Endometrium (tissue), 2 donors: Measurements from ENCODE around the gene RRAGC.

Experiments
- FAIRE-seq: peaks from 2 replicates; lab custom pipeline; 2012; peaks lifted over from hg19 to GRCh38; lab: Jason Lieb, UNC
- donor health status: control.
- donor health status: control.

Gene RRAGC, protein sequence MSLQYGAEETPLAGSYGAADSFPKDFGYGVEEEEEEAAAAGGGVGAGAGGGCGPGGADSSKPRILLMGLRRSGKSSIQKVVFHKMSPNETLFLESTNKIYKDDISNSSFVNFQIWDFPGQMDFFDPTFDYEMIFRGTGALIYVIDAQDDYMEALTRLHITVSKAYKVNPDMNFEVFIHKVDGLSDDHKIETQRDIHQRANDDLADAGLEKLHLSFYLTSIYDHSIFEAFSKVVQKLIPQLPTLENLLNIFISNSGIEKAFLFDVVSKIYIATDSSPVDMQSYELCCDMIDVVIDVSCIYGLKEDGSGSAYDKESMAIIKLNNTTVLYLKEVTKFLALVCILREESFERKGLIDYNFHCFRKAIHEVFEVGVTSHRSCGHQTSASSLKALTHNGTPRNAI

DNA sequence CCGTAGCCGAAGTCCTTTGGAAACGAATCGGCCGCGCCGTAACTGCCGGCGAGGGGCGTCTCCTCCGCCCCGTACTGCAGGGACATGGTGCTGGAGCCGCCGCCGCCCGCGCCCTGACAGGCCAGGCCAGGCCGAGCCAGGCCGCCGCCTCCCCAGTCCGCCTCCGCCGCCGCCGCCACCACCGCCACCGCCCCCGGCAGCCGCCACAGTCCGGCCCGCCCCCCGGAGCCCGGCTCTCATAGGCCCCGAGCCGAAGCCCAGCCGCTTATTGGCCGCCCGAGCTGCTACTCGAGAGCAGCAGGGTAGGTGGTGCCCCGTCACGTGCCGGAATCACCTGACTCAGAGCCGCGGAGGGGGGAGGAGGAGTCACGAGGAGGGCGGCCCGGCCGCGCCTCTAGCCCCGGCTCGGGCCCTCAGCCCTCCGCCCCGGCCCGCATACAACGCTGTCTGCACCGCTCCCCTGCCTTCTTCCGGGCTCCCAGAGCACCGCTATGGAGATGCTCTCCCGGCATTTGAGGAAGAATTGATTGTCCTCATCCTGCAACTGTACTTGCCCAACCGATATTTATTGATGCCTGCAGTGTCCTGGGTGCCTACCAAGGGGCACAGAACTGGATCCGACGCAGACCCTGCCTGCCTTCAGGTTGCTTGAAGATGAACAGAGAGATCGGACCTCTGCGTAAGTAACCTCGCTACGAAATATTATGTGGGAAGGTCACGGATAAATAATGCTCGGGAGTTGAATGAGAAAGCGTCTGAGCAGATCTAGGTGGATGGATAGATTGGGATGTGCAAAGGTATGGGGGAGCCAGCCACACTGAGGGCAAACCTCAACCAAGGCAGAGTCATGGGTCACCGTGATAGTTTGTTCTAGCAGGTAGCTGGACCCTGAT, at the start of gene RRAGC:
Gene RRAGC (minus strand): TSS at position 212 of the 893 bp plus-strand sequence. CDS start 126 bp downstream, at position 86.
- no peak for FAIRE-seq

DNA sequence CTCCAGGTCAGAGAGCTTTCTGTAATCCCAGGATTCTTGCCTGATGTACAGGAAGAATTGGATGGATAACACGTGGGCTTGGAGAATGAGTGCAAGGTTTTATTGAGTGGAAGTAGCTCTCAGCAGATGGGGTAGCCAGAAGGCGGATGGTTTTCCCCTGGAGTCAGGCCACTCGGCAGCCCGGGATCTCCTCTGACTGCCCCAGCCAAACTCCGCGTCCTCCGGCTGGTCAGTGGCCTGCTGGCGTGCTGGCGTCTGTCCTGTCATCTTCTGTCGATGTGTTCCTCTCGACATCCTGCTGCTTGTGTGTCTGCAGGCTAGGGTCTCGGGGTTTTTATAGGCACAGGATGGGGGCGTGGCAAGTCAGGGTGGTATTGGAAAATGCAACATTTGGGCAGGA, 49.2 kb upstream of the RRAGC start:
- FAIRE-seq = no peak

DNA sequence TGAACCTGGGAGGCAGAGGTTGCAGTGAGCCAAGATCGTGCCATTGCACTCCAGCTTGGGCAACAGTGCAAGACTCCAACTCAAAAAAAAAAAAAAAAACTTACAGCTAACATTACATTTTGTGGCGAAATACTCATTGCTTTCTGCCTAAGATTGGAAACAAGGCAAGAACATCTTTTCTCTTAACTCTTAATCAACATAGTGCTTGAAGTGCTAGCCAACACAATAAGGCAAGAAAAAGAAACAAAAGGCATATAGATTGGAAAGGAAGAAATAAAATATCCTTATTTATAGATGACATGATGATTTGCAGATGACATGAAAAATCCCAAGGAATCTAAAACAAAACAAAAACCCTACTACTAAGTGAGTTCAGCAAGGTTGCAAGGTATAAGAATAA, 46.4 kb upstream of the RRAGC start:
- FAIRE-seq = no peak

DNA sequence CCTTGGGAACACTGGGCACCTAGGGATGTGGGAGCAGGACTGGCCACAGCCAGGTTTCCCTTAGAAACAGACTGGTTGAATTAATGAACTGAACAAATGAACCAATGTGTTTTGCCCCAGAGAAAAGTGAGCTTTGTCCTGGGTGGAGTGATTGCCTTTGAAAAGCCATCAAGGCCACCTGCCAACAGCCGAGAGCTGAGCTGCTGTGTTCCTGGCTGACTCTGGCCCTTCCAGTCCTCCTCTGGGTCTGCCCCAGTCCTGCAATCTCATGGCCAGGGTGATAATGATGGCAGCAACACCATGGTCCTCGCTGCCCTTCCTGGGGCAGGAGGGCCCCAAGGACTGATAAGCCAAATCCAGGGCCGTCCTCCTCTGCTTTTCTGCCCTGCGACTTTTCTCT, 40.0 kb upstream of the RRAGC start:
- FAIRE-seq = no peak

DNA sequence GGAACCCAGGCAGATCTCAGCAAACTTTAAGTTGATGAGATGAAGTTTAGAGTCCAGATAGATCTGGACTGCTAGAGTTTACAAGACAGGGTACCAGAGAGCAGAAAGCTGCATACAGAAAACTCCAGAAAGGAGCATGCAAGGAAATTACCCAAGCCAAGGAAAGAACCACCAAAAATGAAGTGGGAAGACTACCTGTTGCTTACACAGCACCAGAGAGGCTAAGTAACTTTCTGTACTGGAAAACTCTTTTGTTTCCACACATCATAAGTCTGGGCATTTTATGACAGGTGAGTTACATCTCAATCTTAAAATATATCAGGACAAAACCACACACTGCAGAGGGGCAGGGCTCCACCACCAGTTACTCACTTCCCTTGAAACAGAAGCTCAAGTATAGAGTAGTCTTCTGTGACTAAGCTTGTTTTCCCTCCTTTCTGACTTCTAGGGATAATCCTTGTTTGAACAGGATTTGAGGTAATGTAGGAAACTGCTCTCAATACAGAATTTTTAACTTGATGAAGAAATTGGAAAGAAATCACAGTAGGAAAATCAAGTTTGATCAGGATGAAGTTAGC, 39.2 kb upstream of the RRAGC start:
- FAIRE-seq = no peak

DNA sequence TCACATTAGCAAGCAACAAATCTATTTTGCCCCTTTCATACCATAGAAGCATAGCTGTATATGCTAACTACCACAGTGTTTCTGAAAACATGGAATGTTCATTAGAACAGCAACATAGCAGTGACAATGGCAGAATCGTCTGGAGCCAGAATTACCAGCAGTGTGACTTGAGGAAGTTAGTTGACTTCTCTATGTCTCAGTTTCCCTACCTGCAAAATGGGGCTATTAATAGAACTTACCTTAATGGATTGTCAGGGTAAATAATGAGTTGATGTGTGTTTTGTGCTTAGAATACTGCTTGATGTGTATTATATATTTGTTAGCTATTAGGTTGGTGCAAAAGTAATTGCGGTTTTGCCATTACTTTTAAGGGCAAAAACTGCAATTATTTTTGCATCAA, 36.6 kb upstream of the RRAGC start:
- FAIRE-seq = no peak

DNA sequence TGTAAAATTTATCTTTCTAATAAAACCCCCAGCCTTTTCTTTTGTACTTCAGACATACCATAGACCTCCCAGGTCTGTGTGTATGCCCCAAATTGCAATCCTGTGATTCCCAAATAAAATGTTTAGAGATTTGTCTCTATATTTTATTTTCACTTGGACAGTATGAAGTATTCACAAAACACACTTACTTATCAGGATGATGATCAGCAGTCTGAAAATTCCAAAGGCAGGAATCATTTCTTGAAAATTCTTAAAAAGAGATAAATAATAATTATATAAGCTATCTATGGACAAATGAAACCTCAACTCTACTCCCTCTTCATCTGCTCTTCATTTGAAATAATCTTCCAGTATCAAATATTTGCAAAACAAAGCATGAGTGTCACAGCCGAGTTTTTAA, 33.4 kb upstream of the RRAGC start:
- no peak for FAIRE-seq

DNA sequence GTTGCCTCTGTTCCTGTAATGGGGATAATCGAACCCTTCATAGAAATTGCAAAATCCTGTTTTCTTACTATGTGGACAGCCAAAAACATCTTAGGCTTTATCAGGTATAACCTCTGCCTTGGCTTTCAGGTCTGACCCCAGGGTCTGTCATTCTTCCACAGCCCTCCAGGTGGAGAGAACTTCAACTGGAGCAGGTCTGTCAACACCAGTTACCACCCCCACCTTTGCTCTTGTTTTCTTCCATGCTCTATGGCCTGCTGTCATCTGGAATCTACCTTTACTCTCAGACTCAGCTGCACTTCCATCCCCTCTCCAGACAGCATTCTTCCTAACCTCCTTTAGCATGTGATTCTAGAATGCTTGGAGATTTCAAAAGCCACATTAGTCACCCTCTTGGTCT, 32.2 kb upstream of the RRAGC start:
- no peak for FAIRE-seq

DNA sequence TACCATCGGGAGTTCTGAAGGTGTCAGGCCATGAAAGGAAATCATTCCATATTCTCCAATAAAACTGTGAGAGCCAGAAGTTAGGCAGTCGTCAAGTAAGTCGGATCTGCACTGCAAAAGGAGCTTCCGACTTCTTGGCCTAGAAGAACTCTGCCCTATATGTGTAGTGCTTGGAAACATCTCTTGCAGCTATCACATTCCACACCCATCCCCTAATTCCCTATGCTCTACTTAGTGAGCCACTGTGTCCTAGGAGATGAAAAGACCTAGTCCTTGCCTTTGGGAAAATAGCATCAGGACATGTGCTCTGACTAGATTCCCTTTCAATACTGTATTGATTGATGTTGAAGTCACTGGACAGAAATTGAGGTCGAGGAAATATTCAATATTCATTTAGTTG, 30.0 kb upstream of the RRAGC start:
- no peak for FAIRE-seq

DNA sequence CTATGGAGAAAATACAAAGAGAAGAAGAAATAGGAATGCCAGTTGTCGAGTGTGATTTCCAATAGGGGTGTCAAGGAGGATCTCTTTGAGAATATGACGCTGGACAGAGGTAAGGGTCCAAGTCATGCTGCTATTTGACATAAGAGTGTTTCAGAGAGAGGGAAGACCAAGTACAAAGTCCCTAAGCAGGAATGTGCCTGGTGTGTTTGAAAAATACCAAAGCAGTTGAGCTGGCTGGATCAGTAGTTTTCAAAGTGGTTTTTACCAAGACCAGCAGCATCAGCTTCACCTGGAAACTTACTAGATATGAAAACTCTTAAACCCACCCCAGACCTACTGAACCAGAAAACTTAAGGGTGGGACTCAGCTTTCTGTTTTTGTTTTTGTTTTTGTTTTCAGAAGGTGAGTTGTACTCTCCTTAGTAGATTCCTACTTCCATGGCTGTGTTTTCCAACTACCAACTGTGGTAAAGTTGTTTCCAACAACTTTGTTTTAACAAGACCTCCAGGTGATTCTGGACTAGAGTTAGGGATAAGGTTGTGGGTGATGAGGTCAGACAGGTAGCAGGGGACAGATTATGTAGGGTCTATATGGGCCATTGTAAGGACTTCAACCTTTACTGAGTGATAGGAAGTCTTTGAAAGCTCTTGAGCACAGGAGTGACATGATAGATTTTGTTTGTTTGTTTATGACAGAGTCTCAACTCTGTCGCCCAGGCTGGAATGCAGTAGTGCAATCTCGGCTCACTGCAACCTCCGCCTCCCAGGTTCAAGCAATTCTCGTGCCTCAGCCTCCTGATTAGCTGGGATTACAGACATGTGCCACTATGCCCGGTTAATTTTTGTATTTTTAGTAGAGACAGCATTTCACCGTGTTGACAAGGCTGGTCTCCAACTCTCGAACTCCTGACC, 29.1 kb upstream of the RRAGC start:
- FAIRE-seq = no peak

DNA sequence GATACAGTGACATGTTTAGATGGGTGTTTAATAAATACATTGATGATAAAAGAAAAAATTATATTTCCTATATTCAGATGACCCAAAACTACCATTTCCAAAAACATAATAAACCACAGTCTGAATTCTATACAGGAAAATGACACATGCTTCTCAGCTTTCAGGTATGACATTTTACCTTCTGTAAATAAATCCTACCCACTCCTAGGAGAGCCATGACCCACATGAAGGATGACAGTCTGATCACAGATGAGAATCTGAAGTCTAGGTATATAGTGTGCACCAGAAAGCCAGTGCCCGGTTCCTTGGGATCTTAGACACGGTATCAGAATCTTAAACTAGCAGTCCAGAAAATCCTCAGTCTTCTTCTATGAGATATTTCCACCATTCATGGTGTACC, 25.5 kb upstream of the RRAGC start:
- no peak for FAIRE-seq

DNA sequence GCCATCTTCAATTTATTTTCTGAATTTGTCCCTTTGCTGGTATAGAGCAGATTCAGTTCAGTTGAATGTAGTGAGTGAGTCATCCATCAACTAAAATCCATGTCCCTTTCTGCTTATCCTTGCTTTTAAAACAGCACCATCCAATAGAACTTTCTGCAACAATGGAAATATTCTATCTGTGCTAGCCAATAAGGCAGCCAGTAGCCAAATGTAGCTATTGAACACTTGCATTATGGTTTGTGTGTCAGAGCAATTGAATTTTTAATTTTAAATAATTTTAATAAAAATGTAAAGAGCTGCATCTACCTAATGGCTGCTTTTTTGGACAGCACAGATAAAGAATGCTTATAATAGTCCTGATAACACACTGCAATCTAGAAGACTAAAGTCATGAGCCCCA, 21.9 kb upstream of the RRAGC start, which contains the start of gene GJA9:
Gene GJA9 (minus strand): TSS at position 101 of the 400 bp plus-strand sequence. CDS start 5,489 bp downstream, outside the sequence.
- FAIRE-seq = no peak

DNA sequence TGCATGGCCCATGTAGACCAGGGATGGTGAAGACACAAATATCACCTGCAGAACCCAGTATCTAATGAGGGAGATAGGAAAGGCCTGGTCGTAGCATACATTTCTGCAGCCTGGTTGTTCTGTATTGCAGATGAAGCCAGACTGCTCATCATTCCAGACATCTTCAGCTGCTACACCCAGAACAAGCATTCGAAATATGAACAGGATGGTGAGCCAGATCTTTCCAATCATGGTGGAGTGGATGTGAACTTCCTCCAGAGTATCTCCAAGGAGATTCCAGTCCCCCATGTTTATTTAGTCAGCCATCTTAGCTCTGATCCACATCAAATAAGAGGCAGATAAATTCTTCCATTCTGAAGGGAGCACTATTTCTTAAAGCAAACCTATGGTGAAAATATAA, 16.2 kb upstream of the RRAGC start:
- FAIRE-seq = no peak

DNA sequence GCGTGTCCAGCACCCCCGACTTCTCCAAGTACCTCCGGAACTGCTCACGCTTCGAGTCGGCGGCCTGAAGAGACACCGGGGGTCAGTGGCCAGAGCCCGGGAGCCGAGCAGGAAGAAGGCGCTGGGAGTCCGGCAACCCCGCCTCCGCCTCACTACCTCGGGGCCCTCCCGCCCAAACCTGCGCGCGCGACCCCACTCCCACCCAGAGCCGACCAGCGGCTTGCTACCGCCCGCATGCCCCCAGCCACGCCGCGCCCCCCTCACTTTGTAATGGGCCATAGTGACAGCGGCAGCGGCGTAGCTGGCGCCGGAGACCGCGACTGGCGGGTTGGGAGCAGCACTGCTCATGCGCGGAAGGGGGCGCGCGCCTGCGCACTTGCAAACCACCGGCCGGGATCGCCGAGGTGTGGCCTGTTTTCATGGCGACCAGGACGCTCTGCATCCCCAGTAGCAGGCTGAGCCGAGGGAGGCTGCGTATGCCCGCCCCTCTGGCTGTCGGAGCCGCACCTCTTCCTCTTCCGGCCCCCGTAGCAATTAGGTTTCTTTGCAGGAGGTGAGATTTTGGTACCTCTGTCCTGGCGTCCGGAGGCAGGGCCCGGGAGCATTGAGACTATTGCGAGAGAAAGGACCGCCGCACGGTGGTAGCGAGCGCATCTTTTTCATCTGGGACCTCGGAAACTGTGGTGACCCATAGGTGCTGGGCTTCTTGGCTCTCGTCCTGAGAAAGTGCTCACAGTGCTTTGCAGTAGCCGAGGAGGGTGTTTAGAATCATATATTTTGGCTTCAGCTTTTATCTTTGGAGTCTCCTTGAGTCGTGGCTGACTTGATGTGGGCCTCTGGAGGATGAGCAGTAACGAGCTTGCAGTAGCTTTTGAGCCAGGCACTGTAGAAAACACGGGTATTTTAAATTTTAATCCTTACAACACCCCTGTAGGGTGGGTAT, 13.7 kb upstream of the RRAGC start, which contains the start of gene MYCBP:
Gene MYCBP (minus strand): TSS at position 322 of the 943 bp plus-strand sequence. CDS start 43 bp downstream, at position 279.
- FAIRE-seq = peak; percentile 90

DNA sequence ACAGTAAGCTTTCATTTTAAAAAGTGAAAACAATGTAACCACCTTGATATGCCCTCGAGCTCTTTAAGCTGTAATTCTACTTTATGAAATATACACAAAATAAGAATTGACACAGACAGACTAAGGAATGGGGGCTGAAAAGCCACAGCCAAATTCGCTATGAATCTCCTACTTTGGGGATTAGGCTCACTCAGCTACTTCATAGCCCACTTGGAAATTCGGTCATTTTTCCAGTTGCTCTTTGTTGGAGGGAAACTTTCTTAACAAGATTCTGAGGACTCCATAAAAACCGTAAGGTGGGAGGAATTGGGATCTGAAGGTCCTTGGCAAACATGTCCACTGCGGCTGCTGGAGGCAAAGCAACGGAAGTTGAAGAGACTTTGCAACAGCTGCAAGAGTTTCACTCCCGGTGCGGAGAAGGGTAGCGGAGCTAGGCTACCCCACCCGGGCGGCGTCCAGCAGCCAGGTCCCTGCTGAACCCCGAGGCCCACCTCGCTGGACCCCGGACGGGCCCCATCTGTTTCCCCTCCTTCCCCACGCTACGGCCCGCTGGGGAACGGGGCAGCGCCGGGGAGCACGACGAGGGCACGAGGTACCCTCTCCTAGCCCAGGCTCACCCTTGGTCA, 12.9 kb upstream of the RRAGC start:
- no peak for FAIRE-seq

DNA sequence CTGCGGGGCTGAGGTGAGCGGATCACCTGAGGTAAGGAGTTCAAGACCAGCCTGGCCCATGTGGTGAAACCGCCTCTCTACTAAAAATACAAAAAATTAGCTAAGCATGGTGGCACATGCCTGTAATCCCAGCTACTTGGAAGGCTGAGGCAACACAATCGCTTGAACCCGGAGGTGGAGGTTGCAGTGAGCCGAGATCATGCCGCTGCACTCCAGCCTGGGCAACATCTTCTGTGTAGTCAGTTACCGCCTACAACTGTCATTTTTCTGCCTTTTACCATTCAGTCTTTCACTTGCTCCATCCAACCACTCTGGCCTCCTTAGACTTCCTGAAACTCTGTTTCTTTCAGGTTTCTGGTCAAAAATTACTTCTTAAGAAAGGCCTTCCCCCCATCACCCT, 11.4 kb upstream of the RRAGC start:
- no peak for FAIRE-seq

DNA sequence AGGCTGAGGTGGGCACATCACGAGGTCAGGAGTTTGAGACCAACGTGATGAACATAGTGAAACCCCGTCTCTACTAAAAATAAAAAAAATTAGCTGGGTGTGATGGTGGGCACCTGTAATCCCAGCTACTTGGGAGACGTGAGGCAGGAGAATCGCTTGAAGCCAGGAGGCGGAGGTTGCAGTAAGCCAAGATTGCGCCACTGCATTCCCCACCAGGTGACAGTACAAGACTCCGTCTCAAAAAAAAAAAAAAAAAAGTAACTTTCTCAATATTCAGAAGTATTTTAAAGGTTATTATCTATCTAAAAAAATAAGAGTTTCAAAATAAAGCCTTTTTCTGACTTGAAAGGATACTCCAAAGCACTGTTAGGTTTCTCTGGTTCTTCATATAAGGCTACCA, 7.6 kb upstream of the RRAGC start:
- FAIRE-seq = no peak

DNA sequence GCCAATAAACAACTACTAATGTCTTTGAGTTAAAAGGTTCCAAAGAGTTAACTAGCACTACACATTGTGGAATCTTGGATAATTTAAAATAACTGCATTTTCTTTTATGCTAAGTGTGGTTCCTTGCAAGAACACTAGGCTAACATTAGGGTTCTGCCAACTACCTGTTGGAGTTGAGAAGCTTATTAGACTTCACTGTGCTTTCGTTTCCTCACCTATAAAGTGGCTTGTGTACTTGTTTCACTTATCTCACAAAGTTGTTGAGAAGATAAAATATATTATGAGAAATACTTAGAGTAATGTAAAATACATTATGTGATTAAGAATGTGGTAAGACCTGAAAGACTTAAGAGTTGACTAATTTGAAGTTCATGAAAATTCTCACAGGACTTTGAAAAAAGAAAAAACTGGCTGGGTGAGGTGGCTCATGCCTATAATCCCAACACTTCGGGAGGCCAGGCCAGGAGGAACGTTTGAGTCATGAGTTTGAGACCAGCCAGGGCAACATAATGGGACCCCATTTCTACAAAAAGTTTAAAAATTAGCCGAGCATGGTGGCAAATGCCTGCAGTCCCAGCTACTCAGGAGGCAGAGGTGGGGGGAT, 5.6 kb upstream of the RRAGC start:
- no peak for FAIRE-seq

DNA sequence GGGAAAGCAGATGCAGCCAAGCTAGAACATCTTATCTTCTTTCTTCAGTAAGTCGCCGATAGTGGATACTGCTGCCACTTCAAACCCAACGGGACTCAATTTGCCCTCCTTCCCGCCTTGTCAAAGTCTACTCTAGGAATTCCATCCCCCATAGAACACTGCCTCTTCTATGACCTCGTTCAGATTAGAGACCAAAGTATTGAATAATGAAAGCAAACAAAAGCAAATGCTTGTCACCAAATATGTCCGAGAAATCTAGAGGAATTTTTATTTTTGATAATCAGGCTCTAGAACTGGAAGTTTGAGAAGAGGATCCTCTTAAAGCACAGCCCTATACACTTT, 853 bp upstream of the RRAGC start:
- FAIRE-seq = no peak
